WI38 (cell line): ENCODE results near the gene SMIM29.
"Not testable (repeated sequence)": the region's sequence is repeated elsewhere in the genome, so short reads cannot be mapped to it uniquely, and the experiment has no call there.

ENCODE experiments used
- H3K4me3 ChIP-seq: 2 replicates; pipeline ENCODE4 v1.5.1; 2011; ENCODE audit warnings: low read depth, mild to moderate bottlenecking, control low read depth, low read length
- CTCF ChIP-seq: IDR thresholded peaks from 2 replicates; pipeline ENCODE4 v1.5.1; 2012; ENCODE audit warnings: low read depth, mild to moderate bottlenecking, control low read depth, low read length

Gene SMIM29

GRCh38 chr6:34275128-34275804, 26.5 kb upstream of the SMIM29 start:
- H3K4me3 ChIP-seq = no peak overlapping the region
- TF ChIP-seq CTCF = no peak

GRCh38 chr6:34274129-34274528, 25.3 kb upstream of the SMIM29 start:
- TF ChIP-seq CTCF = no peak
- no peak overlapping the region for H3K4me3 ChIP-seq

- H3K4me3 ChIP-seq = no peak overlapping the region
- TF ChIP-seq CTCF = no peak
These were observed 24.5 kb upstream of the SMIM29 start for GRCh38 chr6:34273242-34273805.

GRCh38 chr6:34272013-34272926, 23.5 kb upstream of the SMIM29 start:
- no peak for TF ChIP-seq CTCF

GRCh38 chr6:34269658-34270341, 21.0 kb upstream of the SMIM29 start:
- not testable (repeated sequence) for H3K4me3 ChIP-seq

More at GRCh38 chr6:34272013-34272926, 23.5 kb upstream of the SMIM29 start:
- no peak overlapping the region for H3K4me3 ChIP-seq

DNA sequence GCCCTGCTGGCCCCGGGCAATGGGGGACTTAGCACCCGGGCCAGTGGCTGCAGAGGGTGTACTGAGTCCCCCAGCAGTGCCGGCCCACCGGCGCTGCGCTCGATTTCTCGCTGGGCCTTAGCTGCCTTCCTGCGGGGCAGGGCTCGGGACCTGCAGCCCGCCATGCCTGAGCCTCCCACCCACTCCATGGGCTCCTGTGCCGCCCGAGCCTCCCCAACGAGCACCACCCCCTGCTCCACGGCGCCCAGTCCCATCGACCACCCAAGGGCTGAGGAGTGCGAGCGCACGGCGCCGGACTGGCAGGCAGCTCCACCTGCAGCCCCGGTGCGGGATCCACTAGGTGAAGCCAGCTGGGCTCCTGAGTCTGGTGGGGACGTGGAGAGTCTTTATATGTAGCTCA, 20.3 kb upstream of the SMIM29 start:
- H3K4me3 ChIP-seq = not testable (repeated sequence)

- no peak overlapping the region for H3K4me3 ChIP-seq
- no peak for TF ChIP-seq CTCF
These were observed 18.9 kb upstream of the SMIM29 start for GRCh38 chr6:34267746-34268145.

- H3K4me3 ChIP-seq = not testable (repeated sequence)
These were observed 14.7 kb upstream of the SMIM29 start for GRCh38 chr6:34263484-34263883.
